HUES48 (cell line): Measurements from ENCODE around the gene PPP1R13B.

ENCODE experiments used
- H3K27ac ChIP-seq: one replicate; pipeline ENCODE4 v1.7.0; 2013; ENCODE audit warnings: low read depth, low read length, inconsistent platforms
- H3K27me3 ChIP-seq: 2 replicates; pipeline ENCODE4 v1.6.1; 2013; ENCODE audit warnings: mild to moderate bottlenecking, low read length; ENCODE audit not compliant: control insufficient read depth, insufficient read depth
- H3K36me3 ChIP-seq: 2 replicates; pipeline ENCODE4 v1.6.1; 2013; ENCODE audit warnings: low read length; ENCODE audit not compliant: control insufficient read depth, insufficient read depth
- H3K4me1 ChIP-seq: 2 replicates; pipeline ENCODE4 v1.6.1; 2013; ENCODE audit warnings: mild to moderate bottlenecking, low read length; ENCODE audit not compliant: control insufficient read depth, insufficient read depth
- H3K4me3 ChIP-seq: 2 replicates; pipeline ENCODE4 v1.5.1; 2013; ENCODE audit warnings: mild to moderate bottlenecking, low read depth, low read length
- H3K9ac ChIP-seq: 2 replicates; pipeline ENCODE4 v1.6.1; 2013; ENCODE audit warnings: mild to moderate bottlenecking, low read depth, low read length, moderate library complexity
- H3K9me3 ChIP-seq: 2 replicates; pipeline ENCODE4 v1.6.1; 2013; ENCODE audit warnings: low read length; ENCODE audit not compliant: control insufficient read depth, insufficient read depth

The PPP1R13B gene

DNA sequence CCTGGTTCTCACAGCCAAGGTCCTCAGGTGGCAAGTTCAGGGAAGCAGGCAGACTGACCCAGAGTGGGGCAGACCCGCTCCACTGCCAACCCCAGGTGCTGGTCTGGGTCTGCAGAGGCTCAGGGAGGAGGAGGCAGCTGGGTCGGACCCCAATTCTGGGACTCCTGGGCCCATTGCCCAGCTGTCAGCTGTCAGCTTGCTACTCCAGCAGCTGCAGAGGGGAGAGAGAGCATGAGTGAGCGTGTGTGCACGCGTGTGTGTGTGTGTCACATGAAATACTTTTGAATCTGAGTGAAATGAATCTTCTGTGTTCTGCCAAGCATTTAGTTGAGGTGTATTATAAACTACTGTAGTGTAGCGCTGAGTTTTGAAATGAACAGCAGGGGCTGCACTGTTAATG lies 162.9 kb downstream of the PPP1R13B start:
- H3K27ac ChIP-seq: no peak overlapping the region
- H3K27me3 ChIP-seq: no peaks in the 10 kb centered on the region
- peaks cover 94% of the 10 kb centered on the region for H3K36me3 ChIP-seq
- no peaks in the 10 kb centered on the region for H3K4me1 ChIP-seq
- no peak overlapping the region for H3K4me3 ChIP-seq
- no peak overlapping the region for H3K9ac ChIP-seq
- no peaks in the 10 kb centered on the region for H3K9me3 ChIP-seq
